Measurements from ENCODE around the gene FAM156A.
A peak's percentile ranks its signal among the peaks of the same experiment; 100 is the strongest.
"Not testable (repeated sequence)": the region's sequence is repeated elsewhere in the genome, so short reads cannot be mapped to it uniquely, and the experiment has no call there.

The FAM156A gene

GRCh38 chrX:52948265-52948664 is 10.1 kb downstream of the FAM156A start:
- H3K27me3 ChIP-seq (ENCODE audit: control insufficient read depth, insufficient read depth, low read length); H3K36me3 ChIP-seq (ENCODE audit: control insufficient read depth, insufficient read depth, low read length); H3K27ac ChIP-seq (ENCODE audit: low read depth, low read length): not testable (repeated sequence)

DNA sequence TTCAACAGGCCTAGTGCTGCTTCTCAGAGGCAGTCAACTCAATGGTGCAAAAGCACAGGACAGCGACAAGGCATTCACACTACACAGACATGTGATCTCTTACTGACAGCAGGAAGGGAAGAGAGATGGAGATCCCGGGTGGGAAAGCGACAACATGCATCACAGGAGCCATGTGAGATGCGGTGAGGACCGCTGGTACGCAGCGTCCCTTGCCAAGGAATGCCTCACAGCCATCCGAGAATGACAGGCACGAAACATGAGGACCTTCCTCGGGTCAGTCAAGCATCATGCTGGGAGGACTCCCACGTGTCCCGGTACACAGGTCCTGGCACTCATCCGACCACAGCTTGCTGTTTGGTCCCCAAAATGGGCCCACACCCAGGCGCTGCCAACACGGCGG is 10.8 kb downstream of the FAM156A start:
- H3K27me3 ChIP-seq (ENCODE audit: control insufficient read depth, insufficient read depth, low read length); H3K36me3 ChIP-seq (ENCODE audit: control insufficient read depth, insufficient read depth, low read length); H3K27ac ChIP-seq (ENCODE audit: low read depth, low read length); H3K4me3 ChIP-seq (ENCODE audit: low read length); H3K9ac ChIP-seq (ENCODE audit: low read length); H3K4me1 ChIP-seq (ENCODE audit: control insufficient read depth, insufficient read depth, low read length): not testable (repeated sequence)

More at GRCh38 chrX:52948265-52948664, 10.1 kb downstream of the FAM156A start:
- not testable (repeated sequence) for H3K9ac ChIP-seq (ENCODE audit: low read length); H3K4me3 ChIP-seq (ENCODE audit: low read length); H3K4me1 ChIP-seq (ENCODE audit: control insufficient read depth, insufficient read depth, low read length)

DNA sequence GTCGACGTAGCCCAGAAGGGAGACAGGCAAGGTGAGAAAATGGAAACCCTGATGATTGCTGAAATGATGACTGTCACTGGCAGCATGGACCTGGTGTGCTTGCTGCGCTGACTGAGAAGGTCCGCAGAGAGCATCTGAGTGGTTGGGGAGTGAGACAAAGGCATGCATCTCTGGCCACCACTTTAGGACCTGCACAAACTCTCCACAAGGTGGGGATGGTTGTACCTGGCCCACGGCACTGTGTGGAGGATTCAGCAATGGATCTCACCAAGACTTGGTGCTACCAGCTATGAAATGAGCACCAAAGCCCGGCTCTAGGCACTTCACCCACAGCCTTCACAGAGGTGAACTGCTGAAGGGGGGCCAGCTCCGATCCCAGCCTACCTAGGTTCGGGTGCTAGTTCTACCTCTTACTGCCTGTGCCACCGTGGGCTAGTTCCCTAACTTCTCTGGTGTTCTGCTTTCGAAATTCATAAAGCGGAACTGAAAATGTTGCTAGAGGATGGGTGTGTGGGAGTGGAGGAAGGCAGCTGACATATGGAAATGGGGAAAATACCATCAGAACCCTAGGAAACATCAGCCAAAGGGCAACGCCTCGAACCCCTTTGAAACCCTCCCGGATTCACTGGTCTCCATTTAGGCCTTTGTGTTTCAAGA is 12.4 kb downstream of the FAM156A start:
- not testable (repeated sequence) for H3K36me3 ChIP-seq (ENCODE audit: control insufficient read depth, insufficient read depth, low read length); H3K27me3 ChIP-seq (ENCODE audit: control insufficient read depth, insufficient read depth, low read length); H3K4me3 ChIP-seq (ENCODE audit: low read length); H3K27ac ChIP-seq (ENCODE audit: low read depth, low read length); H3K4me1 ChIP-seq (ENCODE audit: control insufficient read depth, insufficient read depth, low read length); H3K9ac ChIP-seq (ENCODE audit: low read length)

DNA sequence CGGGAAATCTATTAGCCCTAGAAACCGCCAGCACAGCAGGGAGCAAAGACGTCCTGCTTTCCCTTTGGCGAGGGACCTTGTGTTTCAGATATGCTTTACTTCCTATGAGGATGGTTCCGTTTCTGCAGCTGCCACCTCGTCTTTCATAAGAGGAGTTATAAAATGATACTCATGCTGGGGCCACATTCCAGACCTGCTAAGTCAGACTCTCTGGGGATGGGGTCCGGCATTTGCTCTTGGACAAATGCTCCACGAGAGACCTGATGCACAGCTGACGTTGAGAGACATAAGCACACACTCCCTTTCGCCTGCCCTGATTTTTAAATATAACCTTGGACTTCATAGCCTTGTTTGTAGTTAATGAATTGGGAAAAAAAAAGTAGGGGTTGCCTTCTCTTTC is 16.6 kb downstream of the FAM156A start:
- H3K27ac ChIP-seq (ENCODE audit: low read depth, low read length); H3K36me3 ChIP-seq (ENCODE audit: control insufficient read depth, insufficient read depth, low read length); H3K4me3 ChIP-seq (ENCODE audit: low read length); H3K9ac ChIP-seq (ENCODE audit: low read length); H3K4me1 ChIP-seq (ENCODE audit: control insufficient read depth, insufficient read depth, low read length); H3K27me3 ChIP-seq (ENCODE audit: control insufficient read depth, insufficient read depth, low read length): not testable (repeated sequence)

- not testable (repeated sequence) for H3K27ac ChIP-seq (ENCODE audit: low read depth, low read length); H3K36me3 ChIP-seq (ENCODE audit: control insufficient read depth, insufficient read depth, low read length); H3K9ac ChIP-seq (ENCODE audit: low read length); H3K27me3 ChIP-seq (ENCODE audit: control insufficient read depth, insufficient read depth, low read length); H3K4me3 ChIP-seq (ENCODE audit: low read length); H3K4me1 ChIP-seq (ENCODE audit: control insufficient read depth, insufficient read depth, low read length)
These were observed 17.6 kb downstream of the FAM156A start for GRCh38 chrX:52940704-52941103.

GRCh38 chrX:52935470-52935784 is 22.9 kb downstream of the FAM156A start:
- H3K27ac ChIP-seq (ENCODE audit: low read depth, low read length) = peak overlapping the region; percentile 99
- H3K27me3 ChIP-seq (ENCODE audit: control insufficient read depth, insufficient read depth, low read length); H3K36me3 ChIP-seq (ENCODE audit: control insufficient read depth, insufficient read depth, low read length): not testable (repeated sequence)

GRCh38 chrX:52934704-52935469 is 23.4 kb downstream of the FAM156A start:
- Histone ChIP-seq H3K9ac (ENCODE audit: low read length) (peak overlapping the region; percentile 88), H3K27me3 (ENCODE audit: control insufficient read depth, insufficient read depth, low read length) (no peaks in the 10 kb centered on the region), H3K36me3 (ENCODE audit: control insufficient read depth, insufficient read depth, low read length) (no peaks in the 10 kb centered on the region), H3K4me3 (ENCODE audit: low read length) (peak overlapping the region; percentile 98), H3K27ac (ENCODE audit: low read depth, low read length) (peak overlapping the region; percentile 99), H3K4me1 (ENCODE audit: control insufficient read depth, insufficient read depth, low read length) (peaks cover 4% of the 10 kb centered on the region)

More at GRCh38 chrX:52935470-52935784, 22.9 kb downstream of the FAM156A start:
- H3K9ac ChIP-seq (ENCODE audit: low read length) = peak overlapping the region; percentile 83
- H3K4me3 ChIP-seq (ENCODE audit: low read length) = peak overlapping the region; percentile 98
- not testable (repeated sequence) for H3K4me1 ChIP-seq (ENCODE audit: control insufficient read depth, insufficient read depth, low read length)

GRCh38 chrX:52933976-52934703 is 24.2 kb downstream of the FAM156A start:
- H3K4me3 ChIP-seq (ENCODE audit: low read length) = peak overlapping the region; percentile 98
- peaks cover 4% of the 10 kb centered on the region for H3K4me1 ChIP-seq (ENCODE audit: control insufficient read depth, insufficient read depth, low read length)
- H3K27ac ChIP-seq (ENCODE audit: low read depth, low read length) = peak overlapping the region; percentile 99
- H3K9ac ChIP-seq (ENCODE audit: low read length) = peak overlapping the region; percentile 88
- H3K27me3 ChIP-seq (ENCODE audit: control insufficient read depth, insufficient read depth, low read length) = no peaks in the 10 kb centered on the region
- H3K36me3 ChIP-seq (ENCODE audit: control insufficient read depth, insufficient read depth, low read length) = no peaks in the 10 kb centered on the region

GRCh38 chrX:52933213-52933612 is 25.1 kb downstream of the FAM156A start:
- no peaks in the 10 kb centered on the region for H3K36me3 ChIP-seq (ENCODE audit: control insufficient read depth, insufficient read depth, low read length)
- H3K4me3 ChIP-seq (ENCODE audit: low read length) = no peak overlapping the region
- no peak overlapping the region for H3K27ac ChIP-seq (ENCODE audit: low read depth, low read length)
- H3K27me3 ChIP-seq (ENCODE audit: control insufficient read depth, insufficient read depth, low read length) = no peaks in the 10 kb centered on the region
- no peak overlapping the region for H3K9ac ChIP-seq (ENCODE audit: low read length)
- peaks cover 4% of the 10 kb centered on the region for H3K4me1 ChIP-seq (ENCODE audit: control insufficient read depth, insufficient read depth, low read length)

DNA sequence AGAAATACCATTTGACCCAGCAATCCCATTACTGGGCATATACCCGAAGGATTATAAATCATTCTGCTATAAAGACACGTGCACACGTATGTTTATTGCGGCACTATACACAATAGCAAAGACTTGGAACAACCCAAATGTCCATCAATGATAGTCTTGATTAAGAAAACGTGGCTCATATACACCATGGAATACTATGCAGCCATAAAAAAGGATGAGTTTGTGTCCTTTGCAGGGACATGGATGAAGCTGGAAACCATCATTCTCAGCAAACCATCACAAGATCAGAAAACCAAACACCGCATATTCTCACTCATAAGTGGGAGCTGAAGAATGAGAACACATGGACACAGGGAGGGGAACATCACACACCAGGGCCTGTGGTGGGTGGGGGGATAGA is 28.1 kb downstream of the FAM156A start:
- not testable (repeated sequence) for H3K4me1 ChIP-seq (ENCODE audit: control insufficient read depth, insufficient read depth, low read length); H3K4me3 ChIP-seq (ENCODE audit: low read length); H3K9ac ChIP-seq (ENCODE audit: low read length); H3K27me3 ChIP-seq (ENCODE audit: control insufficient read depth, insufficient read depth, low read length); H3K36me3 ChIP-seq (ENCODE audit: control insufficient read depth, insufficient read depth, low read length); H3K27ac ChIP-seq (ENCODE audit: low read depth, low read length)

DNA sequence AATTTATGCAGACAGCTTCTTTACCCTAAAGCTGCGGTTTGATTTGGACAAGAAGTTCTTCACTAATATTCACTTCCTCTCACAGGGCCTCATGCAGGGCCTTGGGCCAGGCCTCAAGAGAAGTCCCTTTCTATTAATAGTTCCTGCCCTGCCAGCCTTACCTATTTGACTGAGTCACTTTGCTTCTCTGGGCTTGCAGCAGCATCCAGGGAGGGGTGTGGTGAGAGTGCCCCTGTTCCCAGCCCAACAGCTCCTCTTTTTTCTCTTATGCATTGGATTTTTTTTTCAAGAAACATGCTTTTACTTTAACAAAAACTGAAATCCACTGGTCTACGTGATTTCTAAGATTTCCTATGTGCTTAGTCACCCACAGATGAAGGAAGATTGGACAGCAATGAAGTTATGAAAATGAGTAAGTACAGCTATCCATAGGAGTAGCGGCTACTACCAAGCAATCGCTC is 34.5 kb downstream of the FAM156A start:
- no peaks in the 10 kb centered on the region for H3K36me3 ChIP-seq (ENCODE audit: control insufficient read depth, insufficient read depth, low read length)
- no peak overlapping the region for H3K4me3 ChIP-seq (ENCODE audit: low read length)
- H3K4me1 ChIP-seq (ENCODE audit: control insufficient read depth, insufficient read depth, low read length) = no peaks in the 10 kb centered on the region
- no peaks in the 10 kb centered on the region for H3K27me3 ChIP-seq (ENCODE audit: control insufficient read depth, insufficient read depth, low read length)
- no peak overlapping the region for H3K27ac ChIP-seq (ENCODE audit: low read depth, low read length)
- H3K9ac ChIP-seq (ENCODE audit: low read length) = no peak overlapping the region

GRCh38 chrX:52914704-52915103 is 43.6 kb downstream of the FAM156A start:
- not testable (repeated sequence) for H3K36me3 ChIP-seq (ENCODE audit: control insufficient read depth, insufficient read depth, low read length); H3K27ac ChIP-seq (ENCODE audit: low read depth, low read length); H3K4me1 ChIP-seq (ENCODE audit: control insufficient read depth, insufficient read depth, low read length); H3K9ac ChIP-seq (ENCODE audit: low read length); H3K4me3 ChIP-seq (ENCODE audit: low read length); H3K27me3 ChIP-seq (ENCODE audit: control insufficient read depth, insufficient read depth, low read length)
